Heart left ventricle (tissue), 16 donors: ENCODE measurements around the gene SMG1. TPM values are rescaled to one million over a fixed set of nuclear protein-coding genes. Genes with fewer than 3 reads are reported as not detected.
A peak's percentile ranks its signal among the peaks of the same experiment; 100 is the strongest.

Experiments
- ATAC-seq, 4 donors: fragments of 200-7000 bp; cut with Tn5 transposase; one replicate each; pipeline ENCODE4 v1.9.1; 2020 to 2022; ENCODE audit warnings: moderate library complexity in 4 of 4, mild to moderate bottlenecking in 3 of 4, moderate number of reproducible peaks in 1 of 4
- DNase-seq, 5 donors: peaks; one replicate each; pipeline ENCODE4 v3.0.0-alpha.2; 2020
- H3K27ac ChIP-seq, 12 donors: fragments of 200-600 bp; sonication (generic) in 4 of 12; one replicate each; pipeline versions ENCODE4 v1.5.0 to v1.8.0; 2016 to 2022; ENCODE audit warnings: mild to moderate bottlenecking in 2 of 12
- H3K27me3 ChIP-seq, 9 donors: fragments of 200-600 bp; sonication (generic) in 2 of 9; one replicate each; pipeline versions ENCODE4 v1.5.1 to v1.8.0; 2016 to 2022; ENCODE audit warnings: mild to moderate bottlenecking in 3 of 9
- H3K36me3 ChIP-seq, 9 donors: fragments of 200-600 bp; sonication (generic) in 2 of 9; one replicate each; pipeline versions ENCODE4 v1.5.0 to v1.8.0; 2018 to 2022; ENCODE audit warnings: mild to moderate bottlenecking in 2 of 9
- H3K4me1 ChIP-seq, 12 donors: fragments of 200-600 bp; sonication (generic) in 4 of 12; one replicate each; pipeline versions ENCODE4 v1.5.0 to v1.8.0; 2016 to 2022; ENCODE audit warnings: mild to moderate bottlenecking in 3 of 12
- H3K4me3 ChIP-seq, 12 donors: fragments of 200-600 bp; sonication (generic) in 4 of 12; one replicate each; pipeline versions ENCODE4 v1.5.0 to v1.8.0; 2017 to 2022; ENCODE audit warnings: mild to moderate bottlenecking in 9 of 12, moderate library complexity in 4 of 12
- H3K9me3 ChIP-seq, 12 donors: fragments of 200-600 bp; sonication (generic) in 4 of 12; one replicate each; pipeline versions ENCODE4 v1.5.0 to v1.8.0; 2016 to 2022; ENCODE audit warnings: mild to moderate bottlenecking in 1 of 12
- CTCF ChIP-seq, 12 donors: fragments of 200-600 bp; sonication (generic) in 4 of 12; IDR thresholded peaks; one replicate each; pipeline versions ENCODE4 v1.5.0 to v1.8.0; 2018 to 2022; ENCODE audit warnings: antibody characterized with exemption in 12 of 12, mild to moderate bottlenecking in 5 of 12
- POLR2A ChIP-seq, 2 donors: fragments of 450-650 bp; IDR thresholded peaks; one replicate each; pipeline ENCODE4 v1.6.1; 2017; ENCODE audit warnings: antibody characterized with exemption in 2 of 2, mild to moderate bottlenecking in 2 of 2, moderate library complexity in 2 of 2
- WGBS, 4 donors: extraction: QIAGEN DNeasy Blood & Tissue Kit in 2 of 4; methylation state at CpG; one replicate each; pipeline versions ENCODE4 v1.1.5 to v1.1.7; 2013 to 2018; 5-methylcytosine and 5-hydroxymethylcytosine counted together
- intact Hi-C, 10 donors: fragments of 100-400 bp; cut with DNase I; formaldehyde crosslinking; loops; one replicate each; pipeline versions ENCODE4 v1.11.1 to v1.14.2; 2022
- polyA plus RNA-seq, 2 donors: library from polyadenylated mRNA; stranded (reverse); fragments of 200-250 nt; gene quantifications; one replicate each; pipeline ENCODE4 v1.2.3, GENCODE V29; 2013
- total RNA-seq, 9 donors: library from RNA; depleted of rRNA in 2 of 9; stranded (reverse); fragments of >200 nt in 2 of 9; fragmentation: NEBNext Ultra II Directional in 3 of 9; extraction: Animal tissue kit (Norgen Biotek cat#: 25700) in 3 of 9; gene quantifications; one replicate each; pipeline versions ENCODE4 v1.1.0 to v1.2.4, GENCODE V29; 2016 to 2023
- donor health status: ischemic (EF 13 %, LVEDD 7.1; RV severe dilation, severe dysfunction).
- donor health status: healthy with polysubstance abuse.
- donor health status: DM: no; HTN: yes; CAD: no.
- donor health status: DM: no; HTN: no; CAD: no.
- donor health status: ischemic (EF 25% LVEDD 6.9; RV normal size, moderate dysfunction).
- donor health status: ischemic (EF 25% LVEDD 5.7; RV mildly dilated, moderate dysfunction).
- donor health status: healthy.
- donor health status: DM: yes; HTN: yes; CAD: no.
- donor health status: ischemic (EF 35%, LVEDD 5.7; RV mildly dilated, moderate dysfunction).
- donor health status: nonischemic (EF 11% LVEDD 7.7; RV severe dilation, severe dysfunction).
- donor health status: DM: yes; HTN: yes; CAD: no.
- donor health status: PGD.
- donor health status: ischemic (EF 29% LVEDD 5.4; RV normal size, mild dysfunction).
- donor health status: nonischemic (EF 23%, LVEDD 6.1; RV moderate dilation, normal function).

SMG1 gene
- total and polyA plus RNA-seq, 11 donors = 15.9 to 78.0 (median 46.8) TPM

GRCh38 chr16:18788828-18789514, 137.2 kb downstream of the SMG1 start:
- intact Hi-C loops = no loop called here
- DNase-seq = no peak
- Histone ChIP-seq H3K27me3 (no peaks in the 10 kb centered on the region), H3K4me3 (peak overlapping the region; percentile 63 to 98 (median 82)), H3K9me3 (no peaks in the 10 kb centered on the region), H3K36me3 (peaks cover 0 to 78% (median 69%) of the 10 kb centered on the region in 9 donors), H3K4me1 (peaks cover 8 to 61% (median 47%) of the 10 kb centered on the region in 12 donors), H3K27ac (peak overlapping the region in 10 of 12 donors; percentile 66 to 90 (median 83))
- WGBS, 4 donors = 7 to 13% (median 10%) methylated on average over 20 of the region's 20 CpGs
- ATAC-seq = no peak
- TF ChIP-seq CTCF (IDR thresholded peaks at IDR 0.05) (no peak), POLR2A (IDR thresholded peaks at IDR 0.05) (no peak)

GRCh38 chr16:18784917-18785623, 141.1 kb downstream of the SMG1 start:
- Histone ChIP-seq H3K36me3 (peaks cover 2 to 73% (median 64%) of the 10 kb centered on the region in 9 donors), H3K4me1 (peaks cover 8 to 58% (median 45%) of the 10 kb centered on the region in 12 donors), H3K9me3 (no peaks in the 10 kb centered on the region), H3K4me3 (no peak overlapping the region), H3K27ac (no peak overlapping the region), H3K27me3 (no peaks in the 10 kb centered on the region)
- WGBS, 4 donors = 49 to 69% (median 66%) methylated on average over 8 of the region's 8 CpGs
- intact Hi-C loops = no loop called here
- DNase-seq (no peak), ATAC-seq (no peak)
- TF ChIP-seq POLR2A (IDR thresholded peaks at IDR 0.05) (no peak), CTCF (IDR thresholded peaks at IDR 0.05) (no peak)

- H3K36me3 ChIP-seq = peaks cover 2 to 72% (median 63%) of the 10 kb centered on the region in 9 donors
- no peak overlapping the region for H3K4me3 ChIP-seq
- no peaks in the 10 kb centered on the region for H3K27me3 ChIP-seq
- intact Hi-C loops = no loop called here
- 78 to 84% (median 81%) methylated on average over 17 of the region's 17 CpGs for WGBS, 4 donors
- no peak overlapping the region for H3K27ac ChIP-seq
- no peaks in the 10 kb centered on the region for H3K9me3 ChIP-seq
- TF ChIP-seq CTCF (IDR thresholded peaks at IDR 0.05) = no peak
- H3K4me1 ChIP-seq = peaks cover 8 to 50% (median 40%) of the 10 kb centered on the region in 12 donors
- DNase-seq = no peak
- ATAC-seq = no peak
Measured at GRCh38 chr16:18783430-18784341, 142.5 kb downstream of the SMG1 start.
